ENCODE measurements around the gene WDR70. TPM values are rescaled to one million over a fixed set of nuclear protein-coding genes. Genes with fewer than 3 reads are reported as not detected.

The WDR70 gene
- total and polyA plus RNA-seq, 2 of the 8 experiments (the other 6 are each of a cell fraction or from before 2014, with no cell fraction given), result 10.6 to 37.4 TPM

DNA sequence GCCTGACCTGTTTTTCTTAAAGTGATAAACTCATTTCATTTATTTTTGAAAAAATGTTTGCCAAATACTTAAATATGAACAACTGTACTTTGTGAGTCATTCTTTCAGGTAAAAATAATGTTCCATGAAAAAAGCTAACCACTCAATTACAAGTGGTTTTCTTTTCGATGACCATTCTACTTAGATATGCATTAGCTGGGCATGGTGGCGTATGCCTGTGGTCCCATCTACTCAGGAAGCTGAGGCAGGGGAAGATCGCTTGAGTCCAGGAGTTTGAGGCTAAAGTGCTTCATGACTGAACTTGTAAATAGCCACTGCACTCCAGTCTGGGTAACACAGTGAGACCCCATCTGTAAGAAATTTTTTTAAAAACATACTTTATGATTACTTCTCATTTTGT is 4.0 kb upstream of the WDR70 start:
- Histone ChIP-seq H2BK12ac (ENCODE audit: low read depth, low read length) (no peak overlapping the region), H2BK15ac (ENCODE audit: low read length) (no peak overlapping the region), H3K56ac (replicated peaks; ENCODE audit: insufficient read length, low read depth, low read length) (no peak overlapping the region), H4K5ac (ENCODE audit: insufficient read length, low read depth, low read length) (no peak overlapping the region), H2AK5ac (ENCODE audit: low read depth, low read length) (no peak overlapping the region), H3K79me2 (ENCODE audit: control insufficient read depth in 1 of 2, insufficient read depth in 2 of 2, low read length in 2 of 2) (peaks cover 7 to 8% of the 10 kb centered on the region in 2 experiments), H3K23me2 (ENCODE audit: low read depth, low read length) (peaks cover 3% of the 10 kb centered on the region; the same call in 1 of the 2 replicates), H2BK5ac (ENCODE audit: low read depth, low read length) (no peak overlapping the region), H3K9me3 (ENCODE audit: insufficient read depth in 2 of 2, low read depth in 1 of 2, low read length in 1 of 2) (no peaks in the 10 kb centered on the region), H3K14ac (ENCODE audit: insufficient read length) (no peak overlapping the region), H3K4ac (replicated peaks; ENCODE audit: insufficient read length, low read depth, low read length) (no peak overlapping the region), H4K8ac (ENCODE audit: extremely low read depth, insufficient read depth, low read length) (no peak overlapping the region), H3K79me1 (ENCODE audit: low read depth, low read length) (no peaks in the 10 kb centered on the region), H3K27me3 (replicated peaks in 1 of 4; ENCODE audit: control insufficient read depth in 3 of 4, extremely low read depth in 1 of 4, insufficient read depth in 3 of 4, low read length in 3 of 4) (no peaks in the 10 kb centered on the region), H2BK120ac (replicated peaks; ENCODE audit: low read depth, low read length) (no peak overlapping the region), H3K9ac (replicated peaks in 1 of 4; ENCODE audit: extremely low read depth in 1 of 4, low read depth in 3 of 4, low read length in 3 of 4) (no peak overlapping the region), H3K4me1 (replicated peaks in 1 of 4; ENCODE audit: control insufficient read depth in 3 of 4, insufficient read depth in 4 of 4, low read length in 3 of 4) (no peaks in the 10 kb centered on the region), H3K4me2 (ENCODE audit: insufficient read depth in 1 of 2, low read depth in 2 of 2, low read length in 2 of 2) (no peak overlapping the region), H4K91ac (replicated peaks; ENCODE audit: insufficient read length, low read length) (no peak overlapping the region), H4K20me1 (replicated peaks in 1 of 2; ENCODE audit: control insufficient read depth in 1 of 2, insufficient read depth in 2 of 2, low read length in 2 of 2) (no peaks in the 10 kb centered on the region), H3K36me3 (ENCODE audit: control insufficient read depth in 2 of 4, insufficient read depth in 4 of 4, low read length in 3 of 4) (no peaks in the 10 kb centered on the region), H3K27ac (ENCODE audit: low read depth, low read length) (no peak overlapping the region), H3K18ac (ENCODE audit: extremely low read depth, low read length) (no peak overlapping the region), H2AFZ (ENCODE audit: low read length) (no peak overlapping the region), H2BK20ac (ENCODE audit: low read length) (no peak overlapping the region), H3K23ac (ENCODE audit: insufficient read length) (no peak overlapping the region), H3K4me3 (ENCODE audit: extremely low read depth in 1 of 4, insufficient read depth in 2 of 4, low read depth in 3 of 4, low read length in 4 of 4) (no peak overlapping the region)
- CTCF ChIA-PET (ENCODE audit: partially characterized antibody), result interaction anchor here (0.8 to 1.4 kb wide), 2 partner anchors 11 to 19 kb away, joined by 3 read pairs; no protein-coding TSS in a partner anchor
- 87% methylated on average over 3 of the region's 3 CpGs; no CpG with 5 or more reads in 1 of the 2 experiments for WGBS, 2 experiments (ENCODE audit: extremely low coverage in 1 of 2, insufficient coverage in 1 of 2, insufficient read length in 1 of 2, insufficient replicate concordance in 2 of 2, low coverage in 1 of 2, low lambda C conversion rate in 2 of 2, missing lambda C conversion rate in 1 of 2)
- FAIRE-seq (no peak), DNase-seq (ENCODE audit: low read depth in 1 of 2, low spot score in 2 of 2) (no peak)
- POLR2A ChIA-PET (ENCODE audit: partially characterized antibody), result no interaction called here
- no peak for TF ChIP-seq TAF1 (IDR thresholded peaks at IDR 0.05; ENCODE audit: low read depth, low read length)
- TF ChIP-seq SUZ12 (IDR thresholded peaks at IDR 0.05; ENCODE audit: low read length), result no peak
- TF ChIP-seq YY1 (IDR thresholded peaks at IDR 0.05; ENCODE audit: low read depth, low read length), result no peak
- no peak for TF ChIP-seq KDM4A (IDR thresholded peaks at IDR 0.05; ENCODE audit: low read depth, low read length, severe bottlenecking)
- TF ChIP-seq EGR1 (IDR thresholded peaks at IDR 0.05; ENCODE audit: borderline replicate concordance, low read depth, low read length), result no peak
- TF ChIP-seq FOSL1 (IDR thresholded peaks at IDR 0.05; ENCODE audit: insufficient read depth, low read depth, low read length), result no peak
- TF ChIP-seq JUND (IDR thresholded peaks at IDR 0.05; ENCODE audit: low read length), result no peak
- no peak for TF ChIP-seq MAFK (IDR thresholded peaks at IDR 0.05; ENCODE audit: low read depth, low read length)
- TF ChIP-seq SIX5 (IDR thresholded peaks at IDR 0.05; ENCODE audit: low read depth, low read length), result no peak
- TF ChIP-seq ATF2 (IDR thresholded peaks at IDR 0.05; ENCODE audit: low read length), result no peak
- no peak for TF ChIP-seq BCL11A (IDR thresholded peaks at IDR 0.05; ENCODE audit: low read depth in 2 of 2, low read length in 2 of 2)
- no peak for TF ChIP-seq POLR2AphosphoS5 (IDR thresholded peaks at IDR 0.05; ENCODE audit: low read depth, low read length)
- no peak for TF ChIP-seq JUN (IDR thresholded peaks at IDR 0.05; ENCODE audit: low read depth, low read length)
- TF ChIP-seq TAF7 (optimal IDR thresholded peaks at IDR 0.05; ENCODE audit: borderline replicate concordance, low read depth, low read length), result no peak
